GM19438 (cell line): Measurements from ENCODE around the gene P2RX1.

Experiments used
- ATAC-seq: cut with Tn5 transposase; IDR thresholded peaks from one replicate; pipeline ENCODE4 v1.9.1; 2021; ENCODE audit warnings: low read depth; ENCODE audit not compliant: unreplicated experiment

The P2RX1 gene

DNA sequence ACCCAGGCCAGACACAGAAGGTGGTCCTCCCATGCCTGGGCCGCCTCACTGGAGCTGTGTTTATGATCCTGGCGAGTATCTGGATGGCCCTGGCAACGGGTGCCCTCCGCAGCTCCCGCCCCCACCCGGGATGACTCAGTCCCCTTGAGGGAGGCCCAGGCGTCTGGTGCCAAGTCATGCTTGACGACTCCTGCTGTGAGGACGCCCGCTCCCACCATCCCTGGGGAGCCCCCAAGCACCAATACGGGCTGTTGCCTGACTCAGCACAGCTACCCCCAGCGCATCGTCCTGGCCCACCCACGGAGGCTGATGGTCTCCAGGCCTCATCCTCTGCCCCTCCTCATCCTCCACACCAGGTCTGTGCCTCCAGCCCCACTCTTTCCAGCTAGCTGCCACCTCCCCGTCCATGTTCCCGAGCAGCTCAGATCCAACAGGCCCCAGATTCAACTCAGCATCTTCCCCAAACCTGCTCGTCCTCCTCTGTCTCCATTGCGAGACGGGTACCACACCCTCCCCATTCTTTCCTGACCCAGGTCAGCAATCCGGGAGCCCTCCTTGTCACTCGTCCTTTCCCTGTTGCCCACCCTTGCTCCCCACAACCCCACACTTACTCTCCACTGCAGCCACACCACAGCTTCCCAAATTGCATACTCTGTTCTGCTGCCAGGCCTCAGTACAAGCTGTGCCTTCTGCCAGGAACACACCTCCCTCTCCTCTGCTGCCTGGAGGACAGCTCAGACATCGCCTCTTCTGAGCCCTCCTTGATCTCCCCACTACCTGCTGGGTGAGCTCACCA is 26.0 kb downstream of the P2RX1 start:
- ATAC-seq = no peak

- ATAC-seq = no peak
Observed at GRCh38 chr17:3889325-3890012, 26.8 kb downstream of the P2RX1 start.

- ATAC-seq = no peak
Observed at GRCh38 chr17:3888343-3889171, 27.7 kb downstream of the P2RX1 start.

- no peak for ATAC-seq
Observed at GRCh38 chr17:3887804-3888203, 28.5 kb downstream of the P2RX1 start.

GRCh38 chr17:3887394-3887793 is 28.9 kb downstream of the P2RX1 start:
- ATAC-seq = no peak

GRCh38 chr17:3886776-3887175 is 29.5 kb downstream of the P2RX1 start:
- ATAC-seq = no peak

DNA sequence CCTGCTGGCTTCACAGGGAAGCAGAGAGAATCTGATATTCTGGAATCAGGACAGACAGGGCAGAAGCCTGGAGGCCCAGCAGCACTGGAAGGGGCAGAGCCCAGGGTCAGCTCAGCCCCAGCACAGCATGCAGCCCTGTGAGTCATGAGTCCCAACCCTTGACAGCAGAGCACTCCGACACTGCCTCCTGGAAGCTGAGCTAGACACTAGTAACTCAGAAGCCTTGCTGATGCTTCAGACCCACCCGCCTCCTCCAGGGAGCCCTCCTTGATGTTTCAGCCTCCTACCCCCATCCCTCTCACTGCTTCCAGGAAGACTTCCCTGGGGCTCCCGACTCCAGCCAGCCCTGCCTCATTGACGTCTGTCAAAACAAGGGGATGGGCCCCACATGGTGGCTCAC is 30.3 kb downstream of the P2RX1 start:
- ATAC-seq = no peak

DNA sequence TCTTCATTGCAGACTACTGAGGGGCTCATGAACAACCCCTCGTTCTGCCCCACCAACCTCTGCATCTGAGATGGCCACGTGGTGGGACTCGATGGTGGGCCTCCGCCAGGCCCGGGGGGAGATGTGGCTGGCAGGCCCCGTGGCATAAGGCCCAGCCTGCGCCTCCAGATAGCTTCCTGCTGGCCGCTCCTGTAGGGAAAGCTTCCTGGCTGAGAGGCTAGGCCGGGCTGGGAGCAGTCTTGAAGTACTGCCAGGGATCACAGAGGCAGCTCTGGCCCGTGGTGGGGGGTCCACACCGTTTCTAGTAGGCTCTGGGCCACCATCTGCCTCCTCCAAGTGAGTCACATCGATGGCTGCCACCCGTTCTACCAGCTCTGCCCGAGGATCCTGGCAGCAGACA is 31.0 kb downstream of the P2RX1 start:
- ATAC-seq = no peak

DNA sequence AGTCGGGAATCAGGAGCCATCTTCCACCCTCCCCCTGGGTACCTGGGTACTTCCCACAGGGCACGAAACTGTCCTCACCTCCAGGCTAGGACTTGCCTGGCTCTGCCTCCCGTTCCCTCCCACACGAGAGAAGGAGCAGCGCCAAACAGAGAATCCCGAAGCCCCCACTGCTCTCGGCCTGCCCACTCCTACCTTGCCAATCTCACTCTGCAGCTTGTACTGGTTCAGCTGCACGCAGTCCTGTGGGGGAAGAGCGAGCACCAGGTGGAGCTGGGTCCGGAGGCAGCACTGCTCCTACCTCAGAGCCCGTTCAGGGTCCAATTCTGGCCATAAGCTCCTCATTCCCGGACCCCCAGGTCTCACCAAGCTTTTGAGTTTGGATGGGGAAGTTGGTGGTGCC is 32.1 kb downstream of the P2RX1 start:
- ATAC-seq = no peak

DNA sequence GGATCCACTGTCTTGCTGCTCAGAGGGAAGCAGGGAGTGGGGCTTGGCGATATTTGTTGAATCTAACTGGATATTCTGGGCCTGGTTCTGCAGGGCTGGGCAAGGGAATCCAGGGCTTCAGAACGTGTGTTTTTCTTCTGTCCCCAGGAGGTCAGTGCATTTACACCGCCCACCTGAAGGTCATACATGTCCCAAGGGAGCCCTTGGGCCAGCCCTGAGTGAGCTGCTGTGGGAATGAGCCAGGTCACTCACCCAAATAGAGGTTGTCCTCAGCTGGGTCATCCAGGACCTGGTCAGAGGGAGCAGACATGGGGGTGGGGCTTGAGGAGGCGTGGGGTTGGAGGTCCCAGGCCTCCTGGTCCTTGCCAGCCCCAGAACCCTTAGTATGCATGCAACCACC is 34.0 kb downstream of the P2RX1 start:
- ATAC-seq = no peak

DNA sequence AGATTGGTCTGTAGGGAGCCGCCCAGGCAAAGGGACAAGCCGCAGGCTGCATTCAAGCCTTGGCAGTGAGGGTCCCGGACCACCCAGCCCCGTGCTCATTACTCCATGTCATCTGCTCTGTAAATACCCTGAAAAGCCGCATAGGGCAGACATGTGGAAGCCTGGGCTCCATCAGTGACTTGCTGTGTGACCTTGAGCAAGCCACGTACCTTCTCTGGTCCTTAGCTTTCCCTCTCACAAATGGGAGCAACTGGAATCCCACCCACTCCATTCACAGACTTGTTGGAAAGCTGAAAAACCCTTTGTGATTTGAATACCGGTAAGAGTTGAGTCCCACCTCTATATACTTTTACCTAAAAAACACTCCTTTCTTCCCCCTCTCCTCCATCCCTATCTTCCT is 35.3 kb downstream of the P2RX1 start:
- ATAC-seq = no peak

- no peak for ATAC-seq
Observed at GRCh38 chr17:3879591-3880417, 36.5 kb downstream of the P2RX1 start.

DNA sequence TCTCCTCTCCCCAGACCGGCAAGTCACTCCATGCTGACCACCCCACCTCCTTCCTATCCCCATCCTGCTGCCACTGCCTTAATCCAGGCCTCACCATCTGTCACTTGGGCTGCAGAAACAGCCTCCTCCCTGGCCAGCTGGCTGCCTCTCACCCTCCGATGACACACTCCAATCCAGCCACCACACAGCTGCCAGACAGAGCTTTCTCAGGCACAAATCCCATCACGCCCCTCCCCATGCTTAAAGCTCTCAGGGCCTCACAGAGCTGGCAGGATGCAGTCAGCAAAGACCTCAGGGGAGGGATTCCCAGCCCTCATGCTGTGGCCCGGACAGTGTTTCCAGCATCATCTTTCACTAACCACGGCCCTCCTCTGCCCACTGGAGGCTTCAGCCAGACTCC is 37.1 kb downstream of the P2RX1 start:
- no peak for ATAC-seq

- no peak for ATAC-seq
Observed at GRCh38 chr17:3877220-3877619, 39.0 kb downstream of the P2RX1 start.

DNA sequence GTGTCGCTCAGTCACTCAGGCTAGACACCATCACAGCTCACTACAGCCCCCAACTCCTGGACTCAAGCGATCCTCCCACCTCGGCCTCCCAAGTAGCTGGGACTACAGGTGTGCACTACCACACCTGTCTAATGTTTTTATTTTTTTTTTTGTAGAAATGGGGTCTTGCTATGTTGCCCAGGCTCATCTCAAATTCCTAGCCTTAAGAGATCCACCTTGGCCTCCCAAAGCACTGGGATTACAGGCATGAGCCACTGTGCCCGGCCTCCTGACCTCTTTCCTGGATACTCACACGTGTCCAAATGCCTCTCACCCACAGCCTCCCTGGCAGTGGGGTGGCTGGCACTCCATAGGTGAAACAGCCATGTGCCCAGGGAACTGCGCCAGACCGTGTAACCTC is 40.9 kb downstream of the P2RX1 start:
- ATAC-seq = no peak

DNA sequence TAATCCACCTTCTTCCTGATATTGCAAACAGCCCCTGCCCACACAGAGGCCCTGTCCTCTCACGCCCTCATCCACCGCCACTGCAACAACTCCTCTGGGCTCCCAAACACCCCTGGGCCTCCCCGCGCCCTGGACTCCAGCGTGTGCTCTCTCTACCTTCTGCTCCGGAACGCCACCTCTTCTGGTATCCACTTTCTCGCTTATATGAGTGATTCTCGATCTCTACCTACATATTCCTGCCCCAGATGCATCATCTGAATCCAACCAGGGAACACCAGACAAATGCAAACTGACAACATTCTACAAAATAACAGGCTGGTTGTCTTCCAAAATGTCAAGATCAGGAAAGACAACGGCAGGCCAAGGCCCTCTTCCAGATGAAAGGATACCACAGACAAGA is 42.4 kb downstream of the P2RX1 start:
- no peak for ATAC-seq

DNA sequence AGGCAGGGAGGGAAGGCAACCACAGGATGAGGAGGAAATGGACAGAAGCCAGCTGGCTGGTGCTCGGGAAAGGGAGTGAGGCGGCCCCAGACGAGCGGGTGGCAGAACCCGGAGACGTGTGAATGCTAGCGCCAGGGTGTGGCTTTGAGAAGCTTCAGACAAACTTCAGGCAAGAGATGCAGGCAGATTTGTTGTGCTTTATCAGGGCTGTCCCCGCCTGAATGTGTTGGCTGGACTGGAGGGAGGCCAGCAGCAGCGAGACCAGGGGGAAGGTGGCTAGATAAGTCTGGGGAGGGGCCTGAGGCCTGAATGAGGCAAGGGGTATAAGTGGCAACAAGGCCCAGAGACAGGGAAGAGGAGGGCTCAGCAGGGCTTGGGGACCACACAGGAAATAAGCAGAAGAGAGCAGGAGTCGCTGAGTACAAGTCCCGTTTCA is 45.4 kb downstream of the P2RX1 start:
- ATAC-seq = peak; percentile 74

DNA sequence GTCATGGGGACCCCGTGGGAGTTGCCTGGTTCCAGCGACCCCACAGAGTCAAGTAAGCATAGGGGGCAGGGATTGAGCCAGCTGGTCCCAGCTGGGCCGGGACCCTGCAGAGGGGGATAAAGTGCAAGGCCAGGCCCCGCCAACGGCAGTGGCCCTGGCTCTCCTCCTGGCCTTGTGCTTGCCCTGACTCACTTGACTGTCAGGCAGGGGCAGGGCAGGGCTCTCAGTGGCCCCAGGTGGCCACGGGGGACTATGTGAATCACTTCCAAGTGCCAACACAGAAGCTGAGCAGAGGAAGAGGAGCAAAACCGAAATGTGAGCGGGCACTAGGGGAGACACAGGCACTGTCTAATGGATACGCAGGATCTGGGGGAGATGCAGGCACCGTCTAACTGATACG is 48.7 kb downstream of the P2RX1 start:
- no peak for ATAC-seq

GRCh38 chr17:3867106-3867505 is 49.2 kb downstream of the P2RX1 start:
- no peak for ATAC-seq

- ATAC-seq = no peak
Observed at GRCh38 chr17:3866276-3866675, 50.0 kb downstream of the P2RX1 start.
